Mesenchymal stem cell (in vitro differentiated cells and primary cell): ENCODE data around the gene RNF112.
A peak's percentile ranks its signal among the peaks of the same experiment; 100 is the strongest.

Experiments used
- DNase-seq: peaks from one replicate; pipeline ENCODE4 v3.0.0-alpha.2; 2013
- H2AFZ ChIP-seq: one replicate; pipeline ENCODE4 v1.6.1; 2013; ENCODE audit warnings: low read depth, mild to moderate bottlenecking, control low read depth, inconsistent platforms, low read length, moderate library complexity
- H2AK5ac ChIP-seq: 2 replicates; pipeline ENCODE4 v1.6.1; 2013; ENCODE audit warnings: low read length, moderate library complexity, mild to moderate bottlenecking, inconsistent platforms; ENCODE audit not compliant: severe bottlenecking
- H2BK120ac ChIP-seq: one replicate; pipeline ENCODE4 v1.6.1; 2013; ENCODE audit warnings: low read depth, mild to moderate bottlenecking, inconsistent platforms, low read length, moderate library complexity
- H2BK12ac ChIP-seq, 2 experiments: one replicate each; pipeline ENCODE4 v1.6.1; 2013; ENCODE audit warnings: inconsistent platforms in 2 of 2, low read length in 2 of 2, mild to moderate bottlenecking in 2 of 2, moderate library complexity in 2 of 2, control low read depth in 1 of 2
- H2BK15ac ChIP-seq: one replicate; pipeline ENCODE4 v1.6.1; 2013; ENCODE audit warnings: mild to moderate bottlenecking, low read depth, inconsistent platforms; ENCODE audit not compliant: poor library complexity, severe bottlenecking
- H2BK5ac ChIP-seq: 2 replicates; pipeline ENCODE4 v1.6.1; 2013; ENCODE audit warnings: low read depth, mild to moderate bottlenecking, low read length, control low read depth, inconsistent platforms; ENCODE audit not compliant: poor library complexity, severe bottlenecking
- H3K14ac ChIP-seq, 2 experiments: one replicate each; pipeline ENCODE4 v1.6.1; 2013; ENCODE audit warnings: inconsistent platforms in 2 of 2, low read length in 2 of 2, control low read depth in 1 of 2, mild to moderate bottlenecking in 1 of 2, moderate library complexity in 1 of 2
- H3K18ac ChIP-seq, 2 experiments: one replicate each; pipeline ENCODE4 v1.6.1; 2013; ENCODE audit warnings: inconsistent platforms in 2 of 2, low read length in 2 of 2, control low read depth in 1 of 2, low read depth in 1 of 2, mild to moderate bottlenecking in 1 of 2
- H3K23ac ChIP-seq, 2 experiments: one replicate each; pipeline ENCODE4 v1.6.1; 2013; ENCODE audit warnings: inconsistent platforms in 2 of 2, low read length in 2 of 2, mild to moderate bottlenecking in 2 of 2, moderate library complexity in 2 of 2, control low read depth in 1 of 2
- H3K27ac ChIP-seq: 2 replicates; pipeline ENCODE4 v1.5.1; 2013; ENCODE audit warnings: mild to moderate bottlenecking, moderate library complexity, low read length, control low read depth, inconsistent platforms; ENCODE audit not compliant: poor library complexity, severe bottlenecking
- H3K27me3 ChIP-seq, 2 experiments: 2 replicates each; pipeline versions ENCODE4 v1.6.1 to v1.7.0; 2013; ENCODE audit warnings: low read length in 2 of 2, mild to moderate bottlenecking in 2 of 2, moderate library complexity in 2 of 2, control low read depth in 1 of 2, inconsistent platforms in 1 of 2; ENCODE audit not compliant: control insufficient read depth in 1 of 2, insufficient read depth in 1 of 2
- H3K36me3 ChIP-seq, 2 experiments: 2 replicates each; pipeline versions ENCODE4 v1.6.1 to v1.7.0; 2013; ENCODE audit warnings: low read length in 2 of 2, control low read depth in 1 of 2, inconsistent platforms in 1 of 2, low read depth in 1 of 2, mild to moderate bottlenecking in 1 of 2; ENCODE audit not compliant: insufficient read depth in 2 of 2, control insufficient read depth in 1 of 2
- H3K4ac ChIP-seq, 2 experiments: one replicate each; pipeline ENCODE4 v1.6.1; 2013; ENCODE audit warnings: inconsistent platforms in 2 of 2, low read length in 2 of 2, mild to moderate bottlenecking in 2 of 2, moderate library complexity in 2 of 2, control low read depth in 1 of 2, low read depth in 1 of 2
- H3K4me1 ChIP-seq: 2 replicates; pipeline ENCODE4 v1.6.1; 2013; ENCODE audit warnings: low read depth, low read length, control low read depth; ENCODE audit not compliant: control insufficient read depth, insufficient read depth
- H3K4me2 ChIP-seq: 2 replicates; pipeline ENCODE4 v1.6.1; 2013; ENCODE audit warnings: low read length, mild to moderate bottlenecking, inconsistent platforms; ENCODE audit not compliant: poor library complexity, severe bottlenecking
- H3K4me3 ChIP-seq, 2 experiments: 2 replicates each; pipeline versions ENCODE4 v1.5.1 to v1.7.0; 2013; ENCODE audit warnings: low read length in 2 of 2, mild to moderate bottlenecking in 2 of 2, control low read depth in 1 of 2, low read depth in 1 of 2; ENCODE audit not compliant: insufficient read depth in 1 of 2
- H3K79me1 ChIP-seq: replicated peaks from 2 replicates; pipeline ENCODE4 v1.6.1; 2013; ENCODE audit warnings: mild to moderate bottlenecking, control low read depth, low read length, inconsistent platforms; ENCODE audit not compliant: poor library complexity, severe bottlenecking
- H3K9ac ChIP-seq: 2 replicates; pipeline ENCODE4 v1.7.0; 2013; ENCODE audit warnings: mild to moderate bottlenecking, low read length, moderate library complexity
- H3K9me3 ChIP-seq: 2 replicates; pipeline ENCODE4 v1.7.0; 2013; ENCODE audit warnings: mild to moderate bottlenecking, low read length; ENCODE audit not compliant: control insufficient read depth
- H4K8ac ChIP-seq: one replicate; pipeline ENCODE4 v1.6.1; 2013; ENCODE audit warnings: inconsistent platforms, mild to moderate bottlenecking, low read length, moderate library complexity
- H4K91ac ChIP-seq: one replicate; pipeline ENCODE4 v1.6.1; 2013; ENCODE audit warnings: mild to moderate bottlenecking, low read length, inconsistent platforms
- whole genome bisulfite sequencing: methylation state at CpG from one replicate; pipeline ENCODE4 v1.1.7; 2013; ENCODE audit warnings: mixed read lengths; 5-methylcytosine and 5-hydroxymethylcytosine counted together

Gene RNF112

GRCh38 chr17:19401321-19402010 lies 9.6 kb upstream of the RNF112 start:
- Histone ChIP-seq H3K4me3 (no peak overlapping the region), H2AK5ac (no peak overlapping the region), H3K14ac (peak overlapping the region in 1 of 2 experiments; percentile 1), H4K91ac (peak overlapping the region; percentile 5), H3K9ac (no peak overlapping the region), H2AFZ (no peak overlapping the region), H3K23ac (no peak overlapping the region), H3K27me3 (no peaks in the 10 kb centered on the region), H2BK120ac (no peak overlapping the region), H3K36me3 (no peaks in the 10 kb centered on the region), H3K4ac (no peak overlapping the region), H3K4me2 (no peak overlapping the region), H3K4me1 (peaks cover 2% of the 10 kb centered on the region), H2BK15ac (peak overlapping the region; percentile 75), H3K18ac (peak overlapping the region in 1 of 2 experiments; percentile 67), H2BK12ac (peak overlapping the region in 1 of 2 experiments; percentile 7), H3K27ac (no peak overlapping the region), H3K79me1 (no peaks in the 10 kb centered on the region), H2BK5ac (no peak overlapping the region), H4K8ac (peak overlapping the region; percentile 24), H3K9me3 (no peaks in the 10 kb centered on the region)
- 87% methylated on average over 8 of the region's 8 CpGs for WGBS
- DNase-seq: no peak

- H3K4ac ChIP-seq: no peak overlapping the region
- DNase-seq: no peak
- H4K91ac ChIP-seq: no peak overlapping the region
- H3K27me3 ChIP-seq: no peaks in the 10 kb centered on the region
- H2BK12ac ChIP-seq: peak overlapping the region in 1 of 2 experiments; percentile 34
- WGBS: 94% methylated on average over 1 of the region's 1 CpG
- H3K9me3 ChIP-seq: no peaks in the 10 kb centered on the region
- H3K14ac ChIP-seq: no peak overlapping the region
- H3K4me3 ChIP-seq: no peak overlapping the region
- H2BK120ac ChIP-seq: no peak overlapping the region
- H3K18ac ChIP-seq: no peak overlapping the region
- no peak overlapping the region for H3K4me2 ChIP-seq
- H4K8ac ChIP-seq: no peak overlapping the region
- H2AK5ac ChIP-seq: no peak overlapping the region
- H3K9ac ChIP-seq: no peak overlapping the region
- no peaks in the 10 kb centered on the region for H3K36me3 ChIP-seq
- no peak overlapping the region for H2AFZ ChIP-seq
- no peaks in the 10 kb centered on the region for H3K79me1 ChIP-seq
- H2BK15ac ChIP-seq: no peak overlapping the region
- peaks cover 2% of the 10 kb centered on the region for H3K4me1 ChIP-seq
- H3K27ac ChIP-seq: no peak overlapping the region
- H3K23ac ChIP-seq: no peak overlapping the region
- H2BK5ac ChIP-seq: no peak overlapping the region
These were observed 8.9 kb upstream of the RNF112 start for GRCh38 chr17:19402171-19402570.

- no peak overlapping the region for H2AK5ac ChIP-seq
- H3K79me1 ChIP-seq: no peaks in the 10 kb centered on the region
- 86% methylated on average over 4 of the region's 4 CpGs for WGBS
- H3K9ac ChIP-seq: no peak overlapping the region
- no peak overlapping the region for H2BK120ac ChIP-seq
- peak overlapping the region; percentile 45 for H4K91ac ChIP-seq
- H3K4ac ChIP-seq: peak overlapping the region in 1 of 2 experiments; percentile 70
- no peak overlapping the region for H2BK5ac ChIP-seq
- H2BK15ac ChIP-seq: peak overlapping the region; percentile 74
- H3K18ac ChIP-seq: no peak overlapping the region
- no peak overlapping the region for H2AFZ ChIP-seq
- H3K14ac ChIP-seq: no peak overlapping the region
- H3K27me3 ChIP-seq: no peaks in the 10 kb centered on the region
- H2BK12ac ChIP-seq: peak overlapping the region; percentile 0 to 41
- no peaks in the 10 kb centered on the region for H3K9me3 ChIP-seq
- H4K8ac ChIP-seq: peak overlapping the region; percentile 39
- no peak overlapping the region for H3K23ac ChIP-seq
- DNase-seq: no peak
- peaks cover 2% of the 10 kb centered on the region for H3K4me1 ChIP-seq
- H3K4me2 ChIP-seq: no peak overlapping the region
- H3K27ac ChIP-seq: no peak overlapping the region
- no peak overlapping the region for H3K4me3 ChIP-seq
- H3K36me3 ChIP-seq: no peaks in the 10 kb centered on the region
These were observed 8.0 kb upstream of the RNF112 start for GRCh38 chr17:19403021-19403420.

GRCh38 chr17:19404264-19404663 lies 6.8 kb upstream of the RNF112 start:
- H3K14ac ChIP-seq: no peak overlapping the region
- H3K36me3 ChIP-seq: no peaks in the 10 kb centered on the region
- no peak overlapping the region for H2BK12ac ChIP-seq
- no peaks in the 10 kb centered on the region for H3K9me3 ChIP-seq
- H4K91ac ChIP-seq: no peak overlapping the region
- no peak overlapping the region for H4K8ac ChIP-seq
- no peak for DNase-seq
- no peak overlapping the region for H3K4ac ChIP-seq
- no peaks in the 10 kb centered on the region for H3K27me3 ChIP-seq
- H2BK120ac ChIP-seq: no peak overlapping the region
- no peak overlapping the region for H3K27ac ChIP-seq
- no peak overlapping the region for H2BK5ac ChIP-seq
- no peaks in the 10 kb centered on the region for H3K79me1 ChIP-seq
- H3K4me2 ChIP-seq: no peak overlapping the region
- 91% methylated on average over 1 of the region's 1 CpG for WGBS
- H3K9ac ChIP-seq: no peak overlapping the region
- no peak overlapping the region for H2BK15ac ChIP-seq
- H2AK5ac ChIP-seq: no peak overlapping the region
- no peak overlapping the region for H2AFZ ChIP-seq
- no peak overlapping the region for H3K18ac ChIP-seq
- H3K4me3 ChIP-seq: no peak overlapping the region
- no peak overlapping the region for H3K23ac ChIP-seq
- peaks cover 3% of the 10 kb centered on the region for H3K4me1 ChIP-seq
